Trophoblast cell (in vitro differentiated cells and primary cell): ENCODE results near the gene GPR171.
A peak's percentile ranks its signal among the peaks of the same experiment; 100 is the strongest.

Experiments used
- DNase-seq, 2 donors: peaks; one replicate each; pipeline ENCODE4 v3.0.0-alpha.2; 2016
- H2AFZ ChIP-seq: 2 replicates; pipeline ENCODE4 v1.6.1; 2013; ENCODE audit warnings: low read length, moderate library complexity, mild to moderate bottlenecking; ENCODE audit not compliant: insufficient read depth, poor library complexity
- H2AK5ac ChIP-seq: 2 replicates; pipeline ENCODE4 v1.6.1; 2013; ENCODE audit warnings: mild to moderate bottlenecking, low read length
- H2BK120ac ChIP-seq: 2 replicates; pipeline ENCODE4 v1.6.1; 2013; ENCODE audit warnings: low read length, mild to moderate bottlenecking, moderate library complexity; ENCODE audit not compliant: insufficient read depth, poor library complexity
- H2BK12ac ChIP-seq: 2 replicates; pipeline ENCODE4 v1.6.1; 2013; ENCODE audit warnings: mild to moderate bottlenecking, low read length, moderate library complexity
- H2BK5ac ChIP-seq: 2 replicates; pipeline ENCODE4 v1.6.1; 2013; ENCODE audit warnings: low read length, low read depth, moderate library complexity, mild to moderate bottlenecking; ENCODE audit not compliant: poor library complexity
- H3K14ac ChIP-seq: 2 replicates; pipeline ENCODE4 v1.6.1; 2013; ENCODE audit warnings: mild to moderate bottlenecking, low read length
- H3K18ac ChIP-seq: 2 replicates; pipeline ENCODE4 v1.6.1; 2013; ENCODE audit warnings: mild to moderate bottlenecking, low read length
- H3K23ac ChIP-seq: 2 replicates; pipeline ENCODE4 v1.6.1; 2013; ENCODE audit warnings: low read length
- H3K27ac ChIP-seq: 2 replicates; pipeline ENCODE4 v1.5.1; 2013; ENCODE audit warnings: low read depth, mild to moderate bottlenecking, inconsistent platforms, low read length, moderate library complexity
- H3K27me3 ChIP-seq: 2 replicates; pipeline ENCODE4 v1.6.1; 2013; ENCODE audit warnings: inconsistent platforms, mild to moderate bottlenecking, low read length, moderate library complexity; ENCODE audit not compliant: insufficient read depth
- H3K36me3 ChIP-seq, 2 experiments: 1 replicate in 1 of 2; 2 replicates in 1 of 2; pipeline ENCODE4 v1.6.1; 2013; ENCODE audit warnings: low read length in 2 of 2, mild to moderate bottlenecking in 2 of 2, moderate library complexity in 1 of 2; ENCODE audit not compliant: insufficient read depth in 2 of 2, control insufficient read depth in 1 of 2
- H3K4ac ChIP-seq: 2 replicates; pipeline ENCODE4 v1.6.1; 2013; ENCODE audit warnings: low read depth, mild to moderate bottlenecking, low read length, moderate library complexity
- H3K4me1 ChIP-seq, 2 experiments: 1 replicate in 1 of 2; 2 replicates in 1 of 2; pipeline ENCODE4 v1.6.1; 2013; ENCODE audit warnings: low read length in 2 of 2, mild to moderate bottlenecking in 2 of 2, moderate library complexity in 1 of 2; ENCODE audit not compliant: insufficient read depth in 2 of 2, control insufficient read depth in 1 of 2
- H3K4me2 ChIP-seq: 2 replicates; pipeline ENCODE4 v1.6.1; 2013; ENCODE audit warnings: inconsistent platforms, mild to moderate bottlenecking, low read length, moderate library complexity
- H3K4me3 ChIP-seq: 2 replicates; pipeline ENCODE4 v1.5.1; 2013; ENCODE audit warnings: mild to moderate bottlenecking, low read depth, low read length, inconsistent platforms
- H3K79me1 ChIP-seq: one replicate; pipeline ENCODE4 v1.6.1; 2013; ENCODE audit warnings: low read length
- H3K79me2 ChIP-seq: 2 replicates; pipeline ENCODE4 v1.6.1; 2013; ENCODE audit warnings: low read length, mild to moderate bottlenecking; ENCODE audit not compliant: control insufficient read depth, insufficient read depth, poor library complexity
- H3K9ac ChIP-seq: 2 replicates; pipeline ENCODE4 v1.6.1; 2013; ENCODE audit warnings: mild to moderate bottlenecking, low read length
- H3K9me3 ChIP-seq: 2 replicates; pipeline ENCODE4 v1.6.1; 2013; ENCODE audit warnings: low read depth, mild to moderate bottlenecking, control low read depth, inconsistent platforms, low read length; ENCODE audit not compliant: insufficient read depth
- H4K12ac ChIP-seq: 2 replicates; pipeline ENCODE4 v1.6.1; 2013; ENCODE audit warnings: low read depth, mild to moderate bottlenecking, low read length, moderate library complexity
- H4K8ac ChIP-seq: 2 replicates; pipeline ENCODE4 v1.6.1; 2013; ENCODE audit warnings: low read depth, mild to moderate bottlenecking, low read length, moderate library complexity
- H4K91ac ChIP-seq: one replicate; pipeline ENCODE4 v1.6.1; 2013; ENCODE audit warnings: low read depth, mild to moderate bottlenecking, low read length, moderate library complexity
- WGBS: extraction: QIAGEN DNeasy Blood & Tissue Kit; methylation state at CpG from one replicate; pipeline ENCODE4 v1.1.7; 2013; ENCODE audit warnings: missing lambda C conversion rate; ENCODE audit not compliant: insufficient read length, insufficient coverage; ENCODE audit errors: extremely low coverage; 5-methylcytosine and 5-hydroxymethylcytosine counted together

Gene GPR171

GRCh38 chr3:151159806-151160205, 43.2 kb downstream of the GPR171 start:
- H2BK120ac ChIP-seq: no peak overlapping the region
- H3K14ac ChIP-seq: no peak overlapping the region
- no peak for DNase-seq
- H3K18ac ChIP-seq: no peak overlapping the region
- H2AFZ ChIP-seq: no peak overlapping the region
- no peak overlapping the region for H4K8ac ChIP-seq
- no peak overlapping the region for H4K12ac ChIP-seq
- peaks cover 10 to 12% of the 10 kb centered on the region in 2 experiments for H3K4me1 ChIP-seq
- H3K4me3 ChIP-seq: no peak overlapping the region
- no peak overlapping the region for H2AK5ac ChIP-seq
- no peak overlapping the region for H2BK5ac ChIP-seq
- peaks cover 9 to 23% of the 10 kb centered on the region in 2 experiments for H3K36me3 ChIP-seq
- H3K9me3 ChIP-seq: no peaks in the 10 kb centered on the region
- H3K27ac ChIP-seq: no peak overlapping the region
- H3K79me2 ChIP-seq: peaks cover 3% of the 10 kb centered on the region
- WGBS: no CpG with 5 or more reads among the region's 10 CpGs
- no peak overlapping the region for H3K23ac ChIP-seq
- no peak overlapping the region for H3K4ac ChIP-seq
- no peak overlapping the region for H4K91ac ChIP-seq
- no peak overlapping the region for H3K4me2 ChIP-seq
- no peaks in the 10 kb centered on the region for H3K27me3 ChIP-seq
- H2BK12ac ChIP-seq: no peak overlapping the region
- no peak overlapping the region for H3K9ac ChIP-seq
- H3K79me1 ChIP-seq: peaks cover 8% of the 10 kb centered on the region

- peaks cover 10 to 14% of the 10 kb centered on the region in 2 experiments for H3K4me1 ChIP-seq
- peaks cover 5 to 16% of the 10 kb centered on the region in 2 experiments for H3K36me3 ChIP-seq
- H3K9me3 ChIP-seq: no peaks in the 10 kb centered on the region
- no peak overlapping the region for H4K91ac ChIP-seq
- H3K27ac ChIP-seq: peak overlapping the region; percentile 86
- no peak overlapping the region for H2AK5ac ChIP-seq
- H3K9ac ChIP-seq: no peak overlapping the region
- no peak overlapping the region for H2BK5ac ChIP-seq
- H2AFZ ChIP-seq: no peak overlapping the region
- H2BK12ac ChIP-seq: no peak overlapping the region
- peak; percentile 33 to 79 for DNase-seq
- no peak overlapping the region for H3K4ac ChIP-seq
- no peak overlapping the region for H4K8ac ChIP-seq
- H3K27me3 ChIP-seq: no peaks in the 10 kb centered on the region
- H3K4me2 ChIP-seq: no peak overlapping the region
- no peak overlapping the region for H3K18ac ChIP-seq
- no peak overlapping the region for H3K23ac ChIP-seq
- WGBS: 100% methylated on average over 1 of the region's 3 CpGs
- no peak overlapping the region for H4K12ac ChIP-seq
- H2BK120ac ChIP-seq: no peak overlapping the region
- no peak overlapping the region for H3K14ac ChIP-seq
- no peak overlapping the region for H3K4me3 ChIP-seq
- H3K79me2 ChIP-seq: peaks cover 7% of the 10 kb centered on the region
- H3K79me1 ChIP-seq: peaks cover 8% of the 10 kb centered on the region
Observed at GRCh38 chr3:151156618-151157216, 46.3 kb downstream of the GPR171 start.

GRCh38 chr3:151155409-151156128, 47.4 kb downstream of the GPR171 start:
- Histone ChIP-seq H3K4ac (no peak overlapping the region), H3K4me2 (peak overlapping the region; percentile 7), H3K27me3 (no peaks in the 10 kb centered on the region), H3K14ac (peak overlapping the region; percentile 67), H3K18ac (peak overlapping the region; percentile 80), H3K9ac (no peak overlapping the region), H3K23ac (no peak overlapping the region), H3K9me3 (no peaks in the 10 kb centered on the region), H2AK5ac (peak overlapping the region; percentile 59), H2BK5ac (peak overlapping the region; percentile 93), H4K8ac (peak overlapping the region; percentile 30), H2AFZ (no peak overlapping the region), H3K79me1 (peaks cover 8% of the 10 kb centered on the region), H2BK120ac (peak overlapping the region; percentile 86), H3K79me2 (peaks cover 7% of the 10 kb centered on the region), H2BK12ac (peak overlapping the region; percentile 68), H3K27ac (peak overlapping the region; percentile 86), H4K91ac (peak overlapping the region; percentile 77), H3K36me3 (peaks cover 3 to 8% of the 10 kb centered on the region in 2 experiments), H3K4me3 (no peak overlapping the region), H4K12ac (no peak overlapping the region), H3K4me1 (peaks cover 11 to 15% of the 10 kb centered on the region in 2 experiments)
- WGBS: no CpG with 5 or more reads among the region's 8 CpGs
- DNase-seq: peak; percentile 83 to 85

- Histone ChIP-seq H3K9ac (no peak overlapping the region), H3K9me3 (no peaks in the 10 kb centered on the region), H3K4ac (no peak overlapping the region), H3K36me3 (peaks cover 0 to 2% of the 10 kb centered on the region in 2 experiments), H2AFZ (no peak overlapping the region), H3K79me2 (peaks cover 7% of the 10 kb centered on the region), H2BK120ac (no peak overlapping the region), H3K4me1 (peaks cover 12 to 16% of the 10 kb centered on the region in 2 experiments), H2BK12ac (no peak overlapping the region), H4K91ac (no peak overlapping the region), H2AK5ac (no peak overlapping the region), H4K8ac (no peak overlapping the region), H4K12ac (no peak overlapping the region), H3K18ac (no peak overlapping the region), H3K79me1 (peaks cover 8% of the 10 kb centered on the region), H3K4me3 (no peak overlapping the region), H3K14ac (no peak overlapping the region), H3K27me3 (no peaks in the 10 kb centered on the region), H3K23ac (no peak overlapping the region), H3K4me2 (no peak overlapping the region), H2BK5ac (no peak overlapping the region), H3K27ac (no peak overlapping the region)
- no peak for DNase-seq
- WGBS: no CpG with 5 or more reads among the region's 6 CpGs
Observed at GRCh38 chr3:151154566-151154965, 48.5 kb downstream of the GPR171 start.
